HG02678 (cell line): ENCODE results near the gene GUCA2A.
"Not testable (repeated sequence)": the region's sequence is repeated elsewhere in the genome, so short reads cannot be mapped to it uniquely, and the experiment has no call there.

Source experiments
- ATAC-seq: cut with Tn5 transposase; IDR thresholded peaks from one replicate; pipeline ENCODE4 v1.9.1; 2021; ENCODE audit warnings: mild to moderate bottlenecking, moderate library complexity; ENCODE audit not compliant: unreplicated experiment

GUCA2A gene

GRCh38 chr1:42164551-42165420, at the start of gene GUCA2A:
Gene GUCA2A, minus strand, starts transcription at chr1:42164745. Its CDS starts 33 bp downstream, at chr1:42164712.
- ATAC-seq: no peak

GRCh38 chr1:42211224-42211623, 46.7 kb upstream of the GUCA2A start:
- no peak for ATAC-seq

- ATAC-seq: no peak
Observed at GRCh38 chr1:42210421-42211133, 46.0 kb upstream of the GUCA2A start.

GRCh38 chr1:42209526-42210251, 45.1 kb upstream of the GUCA2A start:
- ATAC-seq: no peak

- not testable (repeated sequence) for ATAC-seq
Observed at GRCh38 chr1:42206930-42207329, 42.4 kb upstream of the GUCA2A start.

- no peak for ATAC-seq
Observed at GRCh38 chr1:42206164-42206563, 41.6 kb upstream of the GUCA2A start.

- no peak for ATAC-seq
Observed at GRCh38 chr1:42201986-42202385, 37.4 kb upstream of the GUCA2A start.

GRCh38 chr1:42198251-42198650, 33.7 kb upstream of the GUCA2A start:
- no peak for ATAC-seq

- no peak for ATAC-seq
Observed at GRCh38 chr1:42195841-42196240, 31.3 kb upstream of the GUCA2A start.

GRCh38 chr1:42192106-42192505, 27.6 kb upstream of the GUCA2A start:
- ATAC-seq: no peak

- no peak for ATAC-seq
Observed at GRCh38 chr1:42191319-42191718, 26.8 kb upstream of the GUCA2A start.

GRCh38 chr1:42189931-42190853, 25.6 kb upstream of the GUCA2A start:
- no peak for ATAC-seq

- no peak for ATAC-seq
Observed at GRCh38 chr1:42186152-42186551, 21.6 kb upstream of the GUCA2A start.

- no peak for ATAC-seq
Observed at GRCh38 chr1:42184616-42185015, 20.1 kb upstream of the GUCA2A start.

GRCh38 chr1:42183957-42184268, 19.4 kb upstream of the GUCA2A start:
- no peak for ATAC-seq

GRCh38 chr1:42183210-42183956, 18.8 kb upstream of the GUCA2A start:
- ATAC-seq: no peak

- ATAC-seq: no peak
Observed at GRCh38 chr1:42181687-42182086, 17.1 kb upstream of the GUCA2A start.

- no peak for ATAC-seq
Observed at GRCh38 chr1:42179900-42180329, 15.4 kb upstream of the GUCA2A start.

GRCh38 chr1:42179275-42179674, 14.7 kb upstream of the GUCA2A start:
- no peak for ATAC-seq

GRCh38 chr1:42178249-42178648, 13.7 kb upstream of the GUCA2A start:
- ATAC-seq: no peak
